Gastrocnemius medialis (tissue), 4 donors: Measurements from ENCODE around the gene TMEM31. TPM values are rescaled to one million over a fixed set of nuclear protein-coding genes. Genes with fewer than 3 reads are reported as not detected.
A peak's percentile ranks its signal among the peaks of the same experiment; 100 is the strongest.

Source experiments
- ATAC-seq, 2 donors: fragments of 150-250 bp; one replicate each; pipeline ENCODE4 v1.9.1; 2016
- DNase-seq, 2 donors: peaks; one replicate each; pipeline ENCODE4 v3.0.0-alpha.2; 2019
- H3K27ac ChIP-seq, 4 donors: fragments of 200-600 bp; sonication (generic); 1 replicate in 1 of 4; 2 replicates in 3 of 4; pipeline ENCODE4 v1.5.1; 2016 to 2018; ENCODE audit warnings: mild to moderate bottlenecking in 2 of 4, moderate library complexity in 1 of 4
- H3K27me3 ChIP-seq, 3 donors: fragments of 200-600 bp; sonication (generic) in 2 of 3; 1 replicate in 1 of 3; 2 replicates in 2 of 3; pipeline versions ENCODE4 v1.5.1 to v1.6.0; 2016 to 2019; ENCODE audit warnings: mild to moderate bottlenecking in 1 of 3, moderate library complexity in 1 of 3
- H3K36me3 ChIP-seq, 2 donors: fragments of 200-600 bp; sonication (generic) in 1 of 2; one replicate each; pipeline ENCODE4 v1.5.1; 2017 to 2018
- H3K4me1 ChIP-seq, 2 donors: fragments of 200-600 bp; sonication (generic) in 1 of 2; one replicate each; pipeline ENCODE4 v1.5.1; 2016 to 2017; ENCODE audit warnings: mild to moderate bottlenecking in 2 of 2
- H3K4me3 ChIP-seq, 4 donors: fragments of 200-600 bp; sonication (generic) in 3 of 4; 1 replicate in 1 of 4; 2 replicates in 3 of 4; pipeline ENCODE4 v1.5.1; 2016 to 2019; ENCODE audit warnings: mild to moderate bottlenecking in 2 of 4
- H3K9me3 ChIP-seq, 3 donors: fragments of 200-600 bp; sonication (generic) in 2 of 3; 1 replicate in 1 of 3; 2 replicates in 2 of 3; pipeline ENCODE4 v1.5.1; 2016 to 2019
- POLR2A ChIP-seq, 2 donors: fragments of 450-650 bp; IDR thresholded peaks; one replicate each; pipeline ENCODE4 v1.6.1; 2017; ENCODE audit warnings: antibody characterized with exemption in 2 of 2, mild to moderate bottlenecking in 2 of 2, moderate library complexity in 2 of 2
- in situ Hi-C, 4 donors: fragments of 200-750 bp; cut with MboI; loops; one replicate each; pipeline versions ENCODE4 v1.15.0 to v1.8.0; 2017; ENCODE audit warnings: low sequenced_read_pairs in 4 of 4
- intact Hi-C: fragments of 100-400 bp; cut with DNase I; formaldehyde crosslinking; loops from one replicate; pipeline ENCODE4 v1.15.1; 2023; ENCODE audit warnings: low total_unique reads
- total RNA-seq, 4 donors: library from RNA; depleted of rRNA; stranded (reverse); fragments of >200 nt; gene quantifications; one replicate each; pipeline versions ENCODE4 v1.1.0 to v1.2.3, GENCODE V29; 2016
- TF ChIP-seq, protein P1 (sequence below), 5 experiments: fragments of 450-650 bp in 3 of 5; fragments of 200-600 bp in 2 of 5; sonication (generic) in 2 of 5; IDR thresholded peaks in 4 of 5; conservative IDR thresholded peaks in 1 of 5; 1 replicate in 4 of 5; 2 replicates in 1 of 5; pipeline ENCODE4 v1.5.1; 2016 to 2019; ENCODE audit warnings: antibody characterized with exemption in 5 of 5, mild to moderate bottlenecking in 3 of 5, moderate library complexity in 3 of 5

The TMEM31 gene
- total RNA-seq, 4 donors from 2014 or later: not detected

DNA sequence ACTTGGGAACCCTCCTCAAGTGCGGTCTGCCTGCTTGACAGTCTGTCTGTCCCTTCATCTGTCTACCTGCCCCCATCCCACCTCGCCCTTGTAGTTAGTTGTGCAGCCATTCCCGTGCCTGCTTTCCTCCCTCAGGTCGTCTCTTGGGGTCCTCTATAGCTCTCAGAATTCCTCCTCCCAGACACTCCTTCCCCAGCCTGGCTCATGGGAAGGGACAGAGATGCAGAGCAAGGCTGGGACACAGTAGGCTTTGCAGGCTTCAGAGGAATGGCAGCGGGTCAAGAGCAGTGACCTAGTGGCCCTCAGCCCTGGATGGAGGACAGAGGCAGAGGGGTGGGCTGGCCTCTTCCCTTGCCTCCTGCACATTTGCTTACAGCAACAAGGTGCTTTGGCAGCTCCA is 18.3 kb downstream of the TMEM31 start:
- Histone ChIP-seq H3K4me3 (no peak overlapping the region), H3K9me3 (no peaks in the 10 kb centered on the region), H3K27ac (no peak overlapping the region), H3K36me3 (no peaks in the 10 kb centered on the region), H3K27me3 (no peaks in the 10 kb centered on the region), H3K4me1 (no peaks in the 10 kb centered on the region)
- TF ChIP-seq, protein P1, sequence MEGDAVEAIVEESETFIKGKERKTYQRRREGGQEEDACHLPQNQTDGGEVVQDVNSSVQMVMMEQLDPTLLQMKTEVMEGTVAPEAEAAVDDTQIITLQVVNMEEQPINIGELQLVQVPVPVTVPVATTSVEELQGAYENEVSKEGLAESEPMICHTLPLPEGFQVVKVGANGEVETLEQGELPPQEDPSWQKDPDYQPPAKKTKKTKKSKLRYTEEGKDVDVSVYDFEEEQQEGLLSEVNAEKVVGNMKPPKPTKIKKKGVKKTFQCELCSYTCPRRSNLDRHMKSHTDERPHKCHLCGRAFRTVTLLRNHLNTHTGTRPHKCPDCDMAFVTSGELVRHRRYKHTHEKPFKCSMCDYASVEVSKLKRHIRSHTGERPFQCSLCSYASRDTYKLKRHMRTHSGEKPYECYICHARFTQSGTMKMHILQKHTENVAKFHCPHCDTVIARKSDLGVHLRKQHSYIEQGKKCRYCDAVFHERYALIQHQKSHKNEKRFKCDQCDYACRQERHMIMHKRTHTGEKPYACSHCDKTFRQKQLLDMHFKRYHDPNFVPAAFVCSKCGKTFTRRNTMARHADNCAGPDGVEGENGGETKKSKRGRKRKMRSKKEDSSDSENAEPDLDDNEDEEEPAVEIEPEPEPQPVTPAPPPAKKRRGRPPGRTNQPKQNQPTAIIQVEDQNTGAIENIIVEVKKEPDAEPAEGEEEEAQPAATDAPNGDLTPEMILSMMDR (IDR thresholded peaks at IDR 0.05 in 4 of 5, conservative IDR thresholded peaks at IDR 0.05 in 1 of 5): no peak
- TF ChIP-seq POLR2A (IDR thresholded peaks at IDR 0.05): no peak
- DNase-seq (no peak), ATAC-seq (no peak)
- in situ Hi-C loops: no loop called here
- intact Hi-C loops: no loop called here

DNA sequence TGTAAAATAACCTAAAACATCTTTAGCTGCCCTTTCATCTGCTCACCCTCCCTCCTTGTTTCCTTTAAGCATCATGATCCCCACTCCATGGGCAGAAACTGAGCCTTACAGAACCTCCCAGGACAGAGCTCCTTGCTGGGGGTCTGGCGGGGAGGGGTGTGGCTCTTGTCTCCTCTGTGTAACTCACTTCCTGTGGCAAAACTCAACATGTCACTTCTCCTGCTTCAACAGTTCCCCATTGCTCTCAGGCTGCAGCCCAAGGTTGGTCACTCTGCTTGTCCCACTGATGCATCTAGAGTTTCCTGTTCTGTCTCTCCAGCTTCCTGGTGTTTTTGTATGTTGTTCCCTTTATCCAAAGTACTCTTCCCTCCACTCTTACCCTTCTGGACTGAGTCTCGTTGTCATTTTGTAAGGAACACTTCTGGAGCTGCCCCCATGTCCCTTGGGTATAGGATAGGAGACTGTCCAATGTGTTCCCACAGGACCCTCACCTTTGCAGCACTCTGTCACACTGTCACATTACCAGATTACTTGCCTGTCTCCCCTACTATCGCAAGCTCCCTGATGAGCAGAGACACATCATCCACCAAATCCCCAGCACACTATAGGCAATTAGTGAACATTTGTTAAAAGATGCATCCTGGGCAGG is 19.6 kb downstream of the TMEM31 start:
- Histone ChIP-seq H3K27ac (no peak overlapping the region), H3K4me1 (no peaks in the 10 kb centered on the region), H3K36me3 (no peaks in the 10 kb centered on the region), H3K27me3 (no peaks in the 10 kb centered on the region), H3K4me3 (no peak overlapping the region), H3K9me3 (no peaks in the 10 kb centered on the region)
- ATAC-seq: no peak
- in situ Hi-C loops: no loop called here
- DNase-seq: no peak
- intact Hi-C loops: no loop called here
- no peak for TF ChIP-seq POLR2A (IDR thresholded peaks at IDR 0.05)
- TF ChIP-seq, protein P1 (IDR thresholded peaks at IDR 0.05 in 4 of 5, conservative IDR thresholded peaks at IDR 0.05 in 1 of 5): no peak

DNA sequence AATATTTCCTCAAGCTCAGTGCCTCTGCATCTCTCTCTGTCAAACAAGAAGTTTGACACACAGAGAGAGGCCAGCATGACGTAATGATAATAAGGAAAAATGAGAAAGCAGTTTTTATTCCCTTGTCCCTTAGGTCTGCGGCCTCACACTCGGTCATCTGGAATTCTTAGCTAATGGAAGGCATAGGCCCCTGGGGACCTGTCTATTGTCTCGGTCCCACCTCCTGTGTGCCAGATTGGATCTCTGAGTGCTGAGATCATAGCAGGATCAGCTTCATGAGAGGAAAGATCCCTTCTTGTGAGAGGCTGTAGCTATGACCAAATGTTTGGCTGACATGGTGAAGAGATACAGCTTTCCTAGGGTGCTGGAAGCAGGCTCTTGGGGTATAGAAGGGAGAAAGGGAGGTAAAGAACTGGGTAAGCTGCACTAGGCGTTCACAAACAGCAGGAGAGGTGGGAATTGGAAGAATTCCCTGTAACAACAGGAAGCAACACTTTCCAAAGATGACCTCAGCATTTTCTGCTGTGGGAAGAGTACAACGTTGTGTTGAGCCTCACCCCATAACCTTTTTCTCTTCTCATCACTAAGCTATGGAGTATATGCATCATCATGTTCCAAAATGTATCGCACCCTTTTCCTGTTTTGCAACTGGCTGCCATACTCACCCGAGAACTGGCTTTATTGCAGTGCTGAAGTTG is 20.2 kb downstream of the TMEM31 start:
- Histone ChIP-seq H3K36me3 (no peaks in the 10 kb centered on the region), H3K27me3 (peaks cover 0 to 4% (median 0%) of the 10 kb centered on the region in 3 donors), H3K9me3 (no peaks in the 10 kb centered on the region), H3K4me3 (no peak overlapping the region), H3K27ac (peak overlapping the region in 1 of 4 donors; percentile 30), H3K4me1 (no peaks in the 10 kb centered on the region)
- peak; percentile 36 to 44 for ATAC-seq
- peak in 1 of 2 donors; percentile 17 for DNase-seq
- intact Hi-C loops (no loop called here), in situ Hi-C loops (no loop called here)
- TF ChIP-seq, protein P1 (IDR thresholded peaks at IDR 0.05 in 4 of 5, conservative IDR thresholded peaks at IDR 0.05 in 1 of 5): no peak
- TF ChIP-seq POLR2A (IDR thresholded peaks at IDR 0.05): no peak

DNA sequence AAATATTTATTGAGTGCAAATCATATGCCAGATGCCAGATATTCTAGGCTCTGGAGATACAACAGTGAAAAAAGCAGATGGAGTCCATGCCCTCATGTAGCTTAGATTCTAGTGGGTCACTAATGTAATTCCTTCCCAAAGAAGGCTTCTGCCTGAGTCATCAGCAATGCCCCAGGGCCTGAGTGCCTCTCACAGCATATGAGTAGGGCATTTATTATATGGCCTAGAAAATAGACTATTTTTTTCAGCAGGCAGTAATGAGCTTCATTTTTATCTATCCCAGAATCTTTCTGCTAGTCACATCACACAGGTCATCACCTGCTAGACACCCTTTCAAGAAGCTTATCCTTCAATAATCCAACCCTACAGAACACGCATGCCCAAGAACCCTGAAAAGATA is 22.3 kb downstream of the TMEM31 start:
- Histone ChIP-seq H3K36me3 (no peaks in the 10 kb centered on the region), H3K4me1 (no peaks in the 10 kb centered on the region), H3K4me3 (no peak overlapping the region), H3K9me3 (no peaks in the 10 kb centered on the region), H3K27ac (no peak overlapping the region), H3K27me3 (peaks cover 0 to 4% (median 0%) of the 10 kb centered on the region in 3 donors)
- TF ChIP-seq, protein P1 (IDR thresholded peaks at IDR 0.05 in 4 of 5, conservative IDR thresholded peaks at IDR 0.05 in 1 of 5): no peak
- TF ChIP-seq POLR2A (IDR thresholded peaks at IDR 0.05): no peak
- in situ Hi-C loops (no loop called here), intact Hi-C loops (no loop called here)
- no peak for ATAC-seq
- no peak for DNase-seq
